ENCODE data around the gene OSBPL2.

Gene OSBPL2

GRCh38 chr20:62301111-62301668 is 62.9 kb downstream of the OSBPL2 start:
- TF ChIP-seq POLR2A (IDR thresholded peaks at IDR 0.05; ENCODE audit: low read depth, low read length), result no peak
- DNase-seq (ENCODE audit: insufficient read length, low spot score), result no peak
- no peak for FAIRE-seq

- DNase-seq (ENCODE audit: insufficient read length, low spot score) (peak; percentile 92), FAIRE-seq (no peak)
- no peak for TF ChIP-seq POLR2A (IDR thresholded peaks at IDR 0.05; ENCODE audit: low read depth, low read length)
These were observed 63.5 kb downstream of the OSBPL2 start for GRCh38 chr20:62301773-62302340.

GRCh38 chr20:62302341-62303061 is 64.2 kb downstream of the OSBPL2 start, which contains the start of gene ADRM1:
Gene ADRM1 (plus strand): TSS chr20:62302997. CDS start chr20:62303569, 572 bp downstream.
- DNase-seq (ENCODE audit: insufficient read length, low spot score) (peak; percentile 98), FAIRE-seq (no peak)
- TF ChIP-seq POLR2A (IDR thresholded peaks at IDR 0.05; ENCODE audit: low read depth, low read length), result peak; percentile 84

- no peak for FAIRE-seq
- no peak for DNase-seq (ENCODE audit: insufficient read length, low spot score)
- no peak for TF ChIP-seq POLR2A (IDR thresholded peaks at IDR 0.05; ENCODE audit: low read depth, low read length)
These were observed 64.7 kb downstream of the OSBPL2 start for GRCh38 chr20:62303062-62303339.

- FAIRE-seq, result no peak
- DNase-seq (ENCODE audit: insufficient read length, low spot score), result no peak
- no peak for TF ChIP-seq POLR2A (IDR thresholded peaks at IDR 0.05; ENCODE audit: low read depth, low read length)
These were observed 65.3 kb downstream of the OSBPL2 start for GRCh38 chr20:62303340-62304226.

- no peak for DNase-seq (ENCODE audit: insufficient read length, low spot score)
- no peak for FAIRE-seq
- TF ChIP-seq POLR2A (IDR thresholded peaks at IDR 0.05; ENCODE audit: low read depth, low read length), result no peak
These were observed 66.2 kb downstream of the OSBPL2 start for GRCh38 chr20:62304331-62305148.

GRCh38 chr20:62305149-62305764 is 66.9 kb downstream of the OSBPL2 start:
- no peak for TF ChIP-seq POLR2A (IDR thresholded peaks at IDR 0.05; ENCODE audit: low read depth, low read length)
- FAIRE-seq, result no peak
- no peak for DNase-seq (ENCODE audit: insufficient read length, low spot score)

GRCh38 chr20:62305765-62306413 is 67.6 kb downstream of the OSBPL2 start:
- TF ChIP-seq POLR2A (IDR thresholded peaks at IDR 0.05; ENCODE audit: low read depth, low read length), result no peak
- FAIRE-seq (no peak), DNase-seq (ENCODE audit: insufficient read length, low spot score) (no peak)

- FAIRE-seq (no peak), DNase-seq (ENCODE audit: insufficient read length, low spot score) (no peak)
- no peak for TF ChIP-seq POLR2A (IDR thresholded peaks at IDR 0.05; ENCODE audit: low read depth, low read length)
These were observed 68.3 kb downstream of the OSBPL2 start for GRCh38 chr20:62306414-62307187.

GRCh38 chr20:62307226-62308101 is 69.1 kb downstream of the OSBPL2 start:
- FAIRE-seq (no peak), DNase-seq (ENCODE audit: insufficient read length, low spot score) (no peak)
- no peak for TF ChIP-seq POLR2A (IDR thresholded peaks at IDR 0.05; ENCODE audit: low read depth, low read length)
